Activated T-helper 9 cell treated with anti-CD3 and anti-CD28 coated beads, Interleukin-2, amount 50 U/mL, for 16 hours (primary cell): ENCODE results near the gene DCBLD2.

Source experiments
- DNase-seq: peaks from one replicate; pipeline ENCODE4 v3.0.0-alpha.2; 2020; ENCODE audit warnings: low read depth

Gene DCBLD2

GRCh38 chr3:98791341-98792325 lies 109.9 kb downstream of the DCBLD2 start:
- no peak for DNase-seq

DNA sequence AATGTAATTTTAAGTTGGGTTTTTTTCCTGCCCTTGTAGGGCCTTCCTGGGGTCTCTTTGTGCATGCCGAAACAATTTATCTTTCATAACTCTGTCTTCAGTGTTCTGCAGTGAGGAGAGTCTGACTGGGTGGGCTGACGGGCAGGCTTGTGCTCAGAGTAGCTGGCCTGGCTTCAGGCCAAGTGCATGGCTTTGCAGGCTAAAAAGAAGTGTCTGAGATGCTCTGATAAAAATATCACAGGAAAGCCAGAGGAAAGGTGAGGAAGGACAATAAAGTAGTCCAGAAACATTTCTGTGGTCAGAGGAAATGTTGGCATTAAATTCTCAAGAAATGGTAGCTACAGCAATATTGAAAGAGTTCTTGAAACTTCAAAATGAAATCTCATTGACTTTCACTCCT lies 112.8 kb downstream of the DCBLD2 start:
- no peak for DNase-seq

GRCh38 chr3:98787181-98787580 lies 114.3 kb downstream of the DCBLD2 start:
- DNase-seq: no peak

DNA sequence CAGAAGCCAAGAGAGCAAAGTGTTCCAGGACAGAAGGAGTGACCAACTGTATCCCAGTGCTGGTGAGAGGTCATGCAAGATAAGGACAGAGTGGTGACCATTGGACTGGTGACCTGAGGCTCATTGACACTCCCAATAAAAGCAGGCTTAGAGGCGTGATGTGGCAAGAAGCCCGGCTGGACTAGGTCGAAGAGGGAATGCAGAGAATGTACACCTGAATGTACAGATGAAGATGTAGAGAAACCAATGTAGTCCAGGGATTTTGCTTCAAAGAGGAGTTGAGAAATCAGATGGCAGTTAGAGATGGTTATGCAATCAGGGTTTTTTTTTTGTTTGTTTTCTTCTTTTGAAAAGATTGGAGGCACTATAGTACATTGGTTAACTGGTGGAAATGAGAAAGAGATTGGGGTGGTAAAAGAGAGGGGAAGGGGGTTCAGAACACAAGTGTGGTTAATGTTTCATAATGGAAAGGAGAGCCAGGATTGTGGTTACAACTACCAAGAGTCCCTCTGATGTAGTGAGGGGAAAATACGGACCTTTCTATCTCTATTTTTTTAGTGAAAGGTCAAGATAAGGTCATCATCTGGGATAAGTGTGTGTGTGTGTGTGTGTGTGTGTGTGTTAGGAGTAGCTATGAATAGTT lies 115.0 kb downstream of the DCBLD2 start:
- DNase-seq: no peak

DNA sequence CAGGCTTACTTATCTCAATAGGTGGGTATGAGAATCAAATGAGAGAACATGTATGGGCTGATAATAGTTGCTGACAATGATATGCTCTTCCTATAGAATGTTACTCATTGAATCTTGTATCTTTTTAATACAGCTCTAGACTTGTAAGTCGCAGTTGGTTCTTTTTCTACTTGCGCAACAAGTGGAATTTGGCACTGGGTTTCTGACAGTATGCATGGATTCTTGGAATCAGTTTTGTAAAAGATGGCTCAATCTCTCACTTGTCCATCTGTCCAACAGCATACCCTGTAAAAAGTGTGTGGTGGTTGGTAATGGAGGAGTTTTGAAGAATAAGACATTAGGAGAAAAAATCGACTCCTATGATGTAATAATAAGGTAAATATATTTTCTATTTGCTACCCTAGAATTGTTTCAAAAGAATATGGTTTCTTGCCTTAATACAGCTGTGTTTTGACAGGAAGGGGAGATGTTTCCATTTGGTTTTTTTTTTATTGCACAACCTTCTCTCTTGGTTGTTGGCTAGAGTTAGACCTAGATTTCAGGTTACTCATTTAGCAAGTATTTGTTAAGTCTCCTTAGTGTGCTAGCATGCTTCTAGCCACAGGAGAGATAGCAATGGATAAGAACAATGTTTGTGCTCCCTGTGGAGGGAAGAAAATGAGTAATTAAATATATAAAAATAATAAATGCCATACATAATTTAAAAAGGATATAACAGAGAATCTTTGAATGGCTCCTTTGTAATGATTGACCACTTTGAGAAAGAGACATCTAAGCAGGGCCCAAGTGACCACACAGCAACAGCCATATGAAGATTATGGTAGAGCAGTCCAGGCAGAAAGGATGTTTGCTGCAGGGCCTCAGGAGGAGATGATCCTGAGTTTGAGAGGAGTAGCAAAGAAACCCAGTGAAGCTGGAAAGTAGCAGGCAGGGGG lies 116.6 kb downstream of the DCBLD2 start:
- DNase-seq: no peak

DNA sequence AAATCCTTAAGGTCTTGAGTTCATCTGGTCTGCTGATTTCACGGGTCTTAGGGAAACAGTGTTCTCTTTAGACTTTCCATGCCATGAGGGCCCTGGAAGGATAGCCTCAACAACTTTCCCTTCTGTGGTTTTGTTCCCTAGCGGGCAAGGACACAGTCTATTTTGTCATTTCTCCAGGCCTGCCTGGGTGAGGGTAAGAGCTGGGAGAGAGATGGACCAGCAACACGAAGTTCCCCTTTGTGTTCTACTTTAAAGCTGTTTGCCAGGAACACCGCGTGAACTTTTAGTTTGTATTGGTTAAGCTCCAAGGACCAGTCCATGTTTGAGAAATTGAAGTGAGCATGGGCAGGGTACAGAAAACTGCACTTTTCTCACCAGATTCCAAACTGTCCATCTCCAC lies 117.5 kb downstream of the DCBLD2 start:
- no peak for DNase-seq

DNA sequence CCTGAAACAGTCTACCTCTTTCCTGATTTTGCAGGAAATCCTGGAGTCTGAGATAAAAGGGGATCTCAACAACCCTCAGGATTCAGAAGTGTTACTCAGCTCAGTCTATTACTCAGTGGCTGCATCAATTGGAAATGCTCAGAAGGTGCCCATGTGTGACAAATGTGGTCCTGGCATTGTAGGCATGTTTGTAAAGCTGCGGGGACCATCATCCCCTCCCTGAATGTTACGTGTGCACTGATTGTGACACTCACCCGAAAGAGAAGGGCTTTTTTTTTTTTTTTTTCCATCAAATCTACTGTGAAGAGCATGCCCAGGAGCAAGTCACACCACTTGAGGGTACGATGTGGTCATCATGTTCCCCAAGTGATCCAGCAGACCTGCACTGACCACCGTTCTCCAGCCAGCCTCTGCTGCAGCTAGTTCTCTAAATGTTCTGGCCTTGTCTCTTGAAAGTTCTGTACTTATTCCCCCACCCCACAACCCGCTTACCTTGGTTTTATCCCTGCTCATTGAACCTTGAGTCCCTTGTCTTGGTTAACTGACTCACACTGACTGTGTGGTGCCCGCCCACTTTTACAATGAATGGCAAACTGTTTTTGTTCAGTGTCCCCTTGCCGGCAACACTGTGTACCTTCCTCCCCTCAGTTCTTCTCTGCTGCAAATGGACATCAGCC lies 118.5 kb downstream of the DCBLD2 start:
- no peak for DNase-seq

DNA sequence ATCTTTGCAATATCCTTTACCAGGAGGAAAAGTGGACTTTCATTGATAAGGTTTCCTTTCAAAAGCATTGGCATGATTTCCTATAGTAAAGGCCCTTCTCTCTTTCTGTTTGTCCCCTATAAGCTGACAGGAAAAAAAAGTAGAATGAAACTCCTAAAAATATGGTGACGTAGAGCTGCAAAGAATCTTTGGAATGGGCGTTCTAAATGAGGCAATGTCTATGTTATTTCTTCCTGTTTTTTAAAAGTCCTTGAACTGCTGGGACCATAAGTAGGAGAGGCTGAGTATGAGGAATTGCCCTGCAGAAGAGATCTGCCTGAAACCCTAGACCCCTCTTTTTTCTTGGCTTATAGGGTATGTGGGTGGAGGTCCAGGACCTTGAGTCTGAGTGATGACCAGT lies 121.2 kb downstream of the DCBLD2 start:
- DNase-seq: no peak

- no peak for DNase-seq
Observed at GRCh38 chr3:98779541-98780335, 121.8 kb downstream of the DCBLD2 start.

DNA sequence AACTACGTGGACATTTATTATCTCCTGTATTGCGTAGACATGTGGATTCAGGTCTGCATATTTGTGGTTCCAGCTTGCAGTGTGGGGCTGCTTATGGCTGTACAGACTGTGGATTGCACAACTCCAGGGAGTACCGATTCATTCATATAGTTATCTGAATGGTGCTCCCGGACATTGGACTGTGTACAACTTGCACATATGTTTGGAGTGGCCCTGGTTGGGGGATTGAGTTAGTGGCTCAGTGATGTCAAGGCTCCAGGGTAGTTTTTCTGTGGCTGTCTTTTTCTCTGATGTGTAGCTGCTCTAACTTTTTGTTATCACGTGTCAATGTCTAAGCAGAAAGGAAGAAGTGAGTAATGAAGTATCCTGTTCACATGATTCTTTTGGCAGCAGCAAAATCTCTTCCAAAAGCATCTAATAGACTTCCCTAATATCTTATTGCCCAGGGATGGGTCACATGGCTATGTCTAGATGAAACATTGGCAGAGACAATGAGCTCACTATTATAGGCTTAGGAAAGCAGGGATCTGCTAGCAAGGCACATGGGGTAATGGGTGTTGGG lies 122.6 kb downstream of the DCBLD2 start:
- no peak for DNase-seq

DNA sequence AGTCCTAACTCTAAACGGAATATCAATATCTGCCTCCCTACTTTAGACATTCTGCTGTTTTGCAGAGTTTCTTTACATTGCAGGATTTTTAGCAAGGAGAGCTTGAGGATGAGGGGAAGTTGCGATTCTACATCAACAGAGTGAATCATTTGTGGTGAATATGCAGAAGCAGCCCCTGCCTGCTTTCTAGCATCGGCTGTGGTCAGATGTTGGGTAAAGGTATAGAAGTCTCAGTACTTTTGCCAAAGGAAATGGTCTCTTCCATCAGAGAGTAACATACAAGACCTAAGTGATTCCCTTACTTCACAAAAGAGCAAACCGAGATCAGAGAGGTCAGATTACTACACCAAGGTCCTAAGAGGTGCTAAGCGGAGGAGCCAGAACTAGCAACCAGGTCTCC lies 123.1 kb downstream of the DCBLD2 start:
- no peak for DNase-seq

- no peak for DNase-seq
Observed at GRCh38 chr3:98777801-98778220, 123.7 kb downstream of the DCBLD2 start.

DNA sequence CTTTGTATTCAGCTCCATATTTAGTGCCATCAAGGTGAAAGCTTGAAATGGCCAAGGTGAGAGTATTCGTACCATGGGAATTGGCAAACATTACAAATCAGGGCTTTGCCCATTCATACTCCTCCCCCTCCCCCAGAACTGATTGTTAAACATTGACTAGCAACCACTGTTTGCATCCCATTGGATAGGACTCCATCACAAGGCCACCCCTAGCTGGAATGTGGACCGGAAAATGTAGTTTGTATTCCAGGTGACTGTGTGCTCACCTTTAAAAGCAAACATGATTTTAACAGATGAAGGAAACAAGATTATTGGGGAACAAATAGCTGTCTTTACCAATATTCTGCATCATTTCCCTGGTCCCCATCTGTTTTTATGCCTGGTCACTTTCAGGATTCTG lies 124.2 kb downstream of the DCBLD2 start:
- no peak for DNase-seq

GRCh38 chr3:98776140-98776493 lies 125.4 kb downstream of the DCBLD2 start:
- DNase-seq: no peak

- DNase-seq: no peak
Observed at GRCh38 chr3:98775459-98776139, 125.9 kb downstream of the DCBLD2 start.

GRCh38 chr3:98772022-98772421 lies 129.5 kb downstream of the DCBLD2 start:
- no peak for DNase-seq

DNA sequence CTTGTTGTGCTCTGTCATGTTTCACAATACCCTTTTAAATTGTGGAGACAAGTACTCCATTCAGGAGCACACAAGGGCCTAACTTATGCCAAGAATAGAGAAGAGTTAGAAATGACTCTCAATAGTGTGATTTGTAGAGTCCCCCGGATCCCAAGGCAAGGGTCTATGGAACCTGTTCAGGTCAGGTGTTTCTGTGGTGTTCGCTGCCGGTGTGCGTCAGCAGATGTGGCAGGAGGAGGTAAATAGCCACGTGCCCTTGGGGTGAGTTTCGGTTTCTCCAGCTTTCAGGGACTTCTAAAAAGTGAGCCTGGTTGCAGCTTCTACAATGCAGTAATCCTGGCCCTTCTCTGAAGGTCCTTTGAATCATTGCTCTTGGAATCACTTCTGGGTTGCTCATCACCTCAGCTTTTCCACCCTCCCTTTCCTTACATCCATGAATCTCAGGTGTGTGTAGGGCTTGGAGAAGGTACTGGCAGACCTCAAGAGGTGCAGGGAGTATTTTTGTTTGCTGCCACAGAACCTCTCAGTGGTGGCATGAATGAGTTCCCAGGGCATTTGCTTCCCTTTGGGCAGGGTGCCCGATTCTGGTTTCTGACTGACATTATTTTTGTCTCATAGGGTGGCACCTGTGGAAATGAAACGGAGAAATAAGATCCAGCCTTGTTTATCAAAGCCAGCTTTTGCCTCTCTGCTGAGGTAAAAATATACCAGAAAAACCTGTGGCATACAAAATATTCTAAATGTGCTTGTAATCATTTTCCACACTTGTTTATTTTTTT lies 131.0 kb downstream of the DCBLD2 start:
- DNase-seq: no peak

DNA sequence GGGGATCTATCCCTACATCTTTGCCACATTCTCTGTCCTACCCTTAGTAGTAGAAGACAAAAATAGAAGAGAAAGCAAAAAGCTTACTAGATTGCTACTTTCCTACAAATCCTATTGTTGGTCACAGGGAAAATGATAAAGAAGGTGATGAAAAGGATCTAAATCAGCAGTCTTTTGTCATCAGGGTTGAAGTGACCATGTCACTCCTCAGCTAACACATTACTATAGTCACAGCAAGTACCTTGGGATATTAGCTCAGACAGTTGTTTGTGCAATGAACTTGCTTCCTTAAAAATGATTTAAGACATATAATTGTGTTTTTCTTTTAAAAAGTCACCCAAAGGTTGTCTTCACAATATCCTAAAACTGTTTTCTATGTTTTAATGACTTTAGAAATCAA lies 132.0 kb downstream of the DCBLD2 start:
- DNase-seq: no peak

DNA sequence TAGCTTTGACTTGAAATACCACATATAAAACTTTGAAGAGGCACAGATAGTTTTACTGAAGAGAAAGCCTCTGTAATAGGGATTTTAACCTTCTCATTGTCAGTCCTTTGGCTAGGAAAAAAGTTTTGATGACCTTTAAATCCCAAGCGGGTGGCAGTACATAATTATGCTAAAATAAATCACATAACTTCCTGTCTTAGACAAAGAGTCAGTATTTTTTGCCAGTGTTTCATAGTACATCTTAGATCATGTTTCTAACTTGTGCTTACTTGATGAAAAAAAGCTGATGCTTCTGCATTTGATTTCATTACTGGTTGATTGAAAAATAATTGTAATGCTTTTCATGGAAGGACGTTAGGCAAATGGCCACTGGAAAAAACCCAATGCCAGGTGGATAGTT lies 132.5 kb downstream of the DCBLD2 start:
- DNase-seq: no peak
